NCI-H1092 treated with DMSO at 0.1 percent for 48 hours (cell line): ENCODE results near the gene FRMD8.
"Not testable (repeated sequence)": the region's sequence is repeated elsewhere in the genome, so short reads cannot be mapped to it uniquely, and the experiment has no call there.

Experiments
- DNase-seq: peaks from one replicate; lab custom pipeline; 2025; lab: John Stamatoyannopoulos, UW

Gene FRMD8

GRCh38 chr11:65436412-65437032 is 50.1 kb downstream of the FRMD8 start:
- DNase-seq = no peak

GRCh38 chr11:65437436-65438227 is 51.2 kb downstream of the FRMD8 start:
- no peak for DNase-seq

GRCh38 chr11:65438257-65439151 is 52.1 kb downstream of the FRMD8 start:
- no peak for DNase-seq

- DNase-seq = no peak
These were observed 53.1 kb downstream of the FRMD8 start for GRCh38 chr11:65439331-65440181.

GRCh38 chr11:65440831-65441499 is 54.5 kb downstream of the FRMD8 start:
- DNase-seq = no peak

- DNase-seq = no peak
These were observed 56.5 kb downstream of the FRMD8 start for GRCh38 chr11:65442842-65443331.

GRCh38 chr11:65444314-65445051 is 58.0 kb downstream of the FRMD8 start:
- no peak for DNase-seq

- no peak for DNase-seq
These were observed 58.7 kb downstream of the FRMD8 start for GRCh38 chr11:65445101-65445603.

GRCh38 chr11:65445604-65446445 is 59.4 kb downstream of the FRMD8 start:
- no peak for DNase-seq

GRCh38 chr11:65446446-65447277 is 60.2 kb downstream of the FRMD8 start:
- no peak for DNase-seq

- no peak for DNase-seq
These were observed 61.6 kb downstream of the FRMD8 start for GRCh38 chr11:65448074-65448417.

- DNase-seq = no peak
These were observed 62.1 kb downstream of the FRMD8 start for GRCh38 chr11:65448418-65449105.

GRCh38 chr11:65451301-65451700 is 64.9 kb downstream of the FRMD8 start:
- not testable (repeated sequence) for DNase-seq

- DNase-seq = not testable (repeated sequence)
These were observed 65.8 kb downstream of the FRMD8 start for GRCh38 chr11:65452259-65452658.

- DNase-seq = no peak
These were observed 66.5 kb downstream of the FRMD8 start for GRCh38 chr11:65452806-65453490.

- no peak for DNase-seq
These were observed 67.9 kb downstream of the FRMD8 start for GRCh38 chr11:65454311-65454695.
